Activated T-helper 17 cell treated with anti-CD3 and anti-CD28 coated beads, Interleukin-2, amount 50 U/mL, for 72 hours (primary cell): ENCODE measurements around the gene TLE4. TPM values are rescaled to one million over a fixed set of nuclear protein-coding genes. Genes with fewer than 3 reads are reported as not detected.
"Not testable (repeated sequence)": the region's sequence is repeated elsewhere in the genome, so short reads cannot be mapped to it uniquely, and the experiment has no call there.

Experiments
- ATAC-seq: fragments of 150-1000 bp; cut with Tn5 transposase; replicated peaks from 2 replicates; pipeline ENCODE4 v1.10.0; 2021; ENCODE audit warnings: mild to moderate bottlenecking, moderate library complexity
- H3K27ac Mint-ChIP-seq: one replicate; pipeline ENCODE4 v1.8.0; 2022; ENCODE audit warnings: mixed read lengths
- H3K27me3 Mint-ChIP-seq: one replicate; pipeline ENCODE4 v1.8.0; 2022; ENCODE audit warnings: mixed read lengths
- H3K36me3 Mint-ChIP-seq: one replicate; pipeline ENCODE4 v1.8.0; 2022; ENCODE audit warnings: low read depth, mild to moderate bottlenecking, mixed read lengths
- H3K4me1 Mint-ChIP-seq: one replicate; pipeline ENCODE4 v1.8.0; 2022; ENCODE audit warnings: mixed read lengths
- H3K4me3 Mint-ChIP-seq: one replicate; pipeline ENCODE4 v1.8.0; 2022; ENCODE audit warnings: mild to moderate bottlenecking, mixed read lengths
- H3K9me3 Mint-ChIP-seq: one replicate; pipeline ENCODE4 v1.8.0; 2022; ENCODE audit warnings: mixed read lengths
- total RNA-seq, 2 donors: library from RNA; stranded (reverse); gene quantifications; one replicate each; pipeline ENCODE4 v1.2.3, GENCODE V29; 2022

TLE4 gene
- total RNA-seq, 2 donors from 2014 or later, result 17.4 to 19.3 TPM

DNA sequence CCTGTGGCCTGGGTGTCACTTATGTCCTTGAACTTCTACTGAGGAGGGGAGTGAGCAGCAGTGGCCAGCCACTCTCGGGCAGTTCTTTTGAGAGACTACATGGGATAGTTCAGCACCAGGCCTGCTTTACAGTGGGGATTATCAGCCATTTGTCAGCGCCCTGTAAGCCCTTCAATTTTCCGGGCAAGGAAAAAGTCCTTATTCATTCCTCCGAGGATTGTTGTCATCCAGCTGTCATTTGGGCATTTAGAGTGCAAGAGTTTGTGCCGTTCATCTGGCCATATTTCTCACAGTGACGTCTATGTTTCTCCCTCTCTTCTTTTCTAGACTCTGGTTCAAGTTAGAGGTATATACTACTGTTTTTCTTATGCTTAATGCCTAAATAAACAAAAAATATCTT is 172.8 kb downstream of the TLE4 start:
- no peak overlapping the region for H3K4me3 Mint-ChIP-seq
- no peak for ATAC-seq

DNA sequence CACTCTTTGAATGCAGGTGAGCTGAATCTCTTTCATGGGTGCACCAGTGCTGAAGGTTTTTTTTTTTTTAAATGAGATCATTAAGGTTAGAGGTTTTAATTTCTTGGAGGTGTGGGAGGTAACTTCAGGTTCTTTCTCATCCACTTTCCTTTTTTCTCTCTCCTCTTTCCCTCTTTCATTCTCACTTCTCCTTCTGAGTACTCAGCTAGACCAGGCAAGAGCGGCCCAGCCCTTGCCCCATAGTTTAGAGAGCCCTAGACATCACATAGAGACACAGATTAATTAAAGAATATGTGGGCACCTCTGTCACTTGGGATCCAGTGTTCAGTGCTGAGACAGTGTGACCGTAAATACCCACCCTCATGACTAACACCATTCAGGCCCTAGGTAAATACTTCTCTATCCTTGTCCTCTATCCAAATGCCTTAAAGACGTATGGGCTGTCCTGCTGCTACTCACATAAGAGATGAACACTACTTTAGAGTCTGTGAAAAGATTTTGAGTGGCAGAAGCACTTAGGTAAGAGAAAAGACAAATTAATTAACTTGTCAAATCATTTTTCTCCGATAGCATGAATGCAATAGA is 174.1 kb downstream of the TLE4 start:
- H3K36me3 Mint-ChIP-seq, result no peaks in the 10 kb centered on the region
- H3K27ac Mint-ChIP-seq, result no peak overlapping the region
- H3K9me3 Mint-ChIP-seq, result no peaks in the 10 kb centered on the region
- H3K4me1 Mint-ChIP-seq, result no peaks in the 10 kb centered on the region
- H3K4me3 Mint-ChIP-seq, result no peak overlapping the region
- H3K27me3 Mint-ChIP-seq, result peaks cover 3% of the 10 kb centered on the region
- ATAC-seq, result peak; percentile 24

More for the DNA sequence above, 172.8 kb downstream of the TLE4 start:
- H3K4me1 Mint-ChIP-seq, result no peaks in the 10 kb centered on the region
- peaks cover 3% of the 10 kb centered on the region for H3K27me3 Mint-ChIP-seq
- H3K27ac Mint-ChIP-seq, result no peak overlapping the region
- no peaks in the 10 kb centered on the region for H3K36me3 Mint-ChIP-seq
- no peaks in the 10 kb centered on the region for H3K9me3 Mint-ChIP-seq

DNA sequence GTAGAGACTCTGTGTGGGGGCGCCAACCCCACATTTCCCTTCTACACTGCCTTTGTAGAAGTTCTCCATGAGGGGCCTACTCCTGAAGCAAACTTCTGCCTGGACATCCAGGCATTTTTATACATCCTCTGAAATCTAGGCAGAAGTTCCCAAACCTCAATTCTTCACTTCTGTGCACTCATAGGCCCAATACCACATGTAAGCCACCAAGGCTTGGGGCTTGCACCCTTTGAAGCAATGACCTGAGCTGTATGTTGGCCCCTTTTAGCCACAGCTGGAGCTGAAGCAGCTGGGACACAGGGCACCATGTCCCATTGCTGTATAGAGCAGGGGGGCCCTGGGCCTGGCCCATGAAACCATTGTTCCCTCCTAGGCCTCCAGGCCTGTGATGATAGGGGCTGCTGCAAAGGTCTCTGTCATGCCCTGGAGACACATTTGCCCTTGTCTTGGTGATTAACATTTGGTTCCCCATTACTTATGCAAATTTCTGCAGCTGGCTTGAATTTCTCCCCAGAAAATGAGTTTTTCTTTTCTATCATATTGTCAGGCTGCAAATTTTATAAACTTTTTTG is 180.2 kb downstream of the TLE4 start:
- ATAC-seq, H3K27ac Mint-ChIP-seq, H3K9me3 Mint-ChIP-seq, H3K36me3 Mint-ChIP-seq, H3K4me1 Mint-ChIP-seq, H3K4me3 Mint-ChIP-seq, H3K27me3 Mint-ChIP-seq: not testable (repeated sequence)

DNA sequence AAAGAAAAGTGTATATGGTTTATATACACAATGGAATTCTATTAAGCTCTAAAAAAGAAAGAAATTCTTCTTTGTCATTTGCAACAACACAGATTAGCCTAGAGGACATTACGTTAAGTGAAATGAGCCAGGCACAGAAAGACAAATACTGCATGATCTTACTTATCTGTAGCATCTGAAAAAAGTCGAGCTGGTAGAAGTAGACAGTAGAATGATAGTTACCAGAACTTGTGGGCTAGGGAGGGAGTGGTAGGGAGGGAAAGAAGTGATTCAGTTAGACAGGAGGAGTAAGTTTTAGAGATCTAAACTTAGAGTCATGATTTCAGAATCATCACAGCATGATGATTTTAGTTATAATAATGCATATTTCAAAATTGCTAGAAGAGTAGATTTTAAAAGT is 184.6 kb downstream of the TLE4 start:
- no peak overlapping the region for H3K4me3 Mint-ChIP-seq
- no peaks in the 10 kb centered on the region for H3K36me3 Mint-ChIP-seq
- no peaks in the 10 kb centered on the region for H3K4me1 Mint-ChIP-seq
- no peak for ATAC-seq
- no peaks in the 10 kb centered on the region for H3K27me3 Mint-ChIP-seq
- peaks cover 5% of the 10 kb centered on the region for H3K9me3 Mint-ChIP-seq
- no peak overlapping the region for H3K27ac Mint-ChIP-seq

DNA sequence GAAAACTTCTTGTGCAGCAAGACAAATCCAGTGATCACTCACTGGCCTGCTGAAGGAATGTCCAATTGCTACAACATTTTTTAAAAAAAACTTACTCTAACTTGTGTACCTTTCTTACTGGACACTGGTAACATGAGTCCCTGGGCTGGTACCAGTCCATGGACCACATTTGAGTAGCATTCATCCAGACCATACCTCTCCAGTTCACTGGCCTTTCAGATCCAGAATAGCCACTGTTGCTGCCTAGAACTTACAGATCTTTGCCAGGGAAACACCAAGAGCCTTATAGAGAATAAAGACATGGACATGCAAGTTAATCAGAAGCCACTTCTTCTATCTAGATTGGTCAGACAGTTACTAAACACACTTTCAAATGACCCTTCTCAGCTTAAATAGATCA is 185.3 kb downstream of the TLE4 start:
- Mint-ChIP-seq H3K36me3 (no peaks in the 10 kb centered on the region), H3K27me3 (no peaks in the 10 kb centered on the region), H3K9me3 (peaks cover 5% of the 10 kb centered on the region), H3K4me1 (no peaks in the 10 kb centered on the region), H3K4me3 (no peak overlapping the region), H3K27ac (no peak overlapping the region)
- ATAC-seq, result no peak

DNA sequence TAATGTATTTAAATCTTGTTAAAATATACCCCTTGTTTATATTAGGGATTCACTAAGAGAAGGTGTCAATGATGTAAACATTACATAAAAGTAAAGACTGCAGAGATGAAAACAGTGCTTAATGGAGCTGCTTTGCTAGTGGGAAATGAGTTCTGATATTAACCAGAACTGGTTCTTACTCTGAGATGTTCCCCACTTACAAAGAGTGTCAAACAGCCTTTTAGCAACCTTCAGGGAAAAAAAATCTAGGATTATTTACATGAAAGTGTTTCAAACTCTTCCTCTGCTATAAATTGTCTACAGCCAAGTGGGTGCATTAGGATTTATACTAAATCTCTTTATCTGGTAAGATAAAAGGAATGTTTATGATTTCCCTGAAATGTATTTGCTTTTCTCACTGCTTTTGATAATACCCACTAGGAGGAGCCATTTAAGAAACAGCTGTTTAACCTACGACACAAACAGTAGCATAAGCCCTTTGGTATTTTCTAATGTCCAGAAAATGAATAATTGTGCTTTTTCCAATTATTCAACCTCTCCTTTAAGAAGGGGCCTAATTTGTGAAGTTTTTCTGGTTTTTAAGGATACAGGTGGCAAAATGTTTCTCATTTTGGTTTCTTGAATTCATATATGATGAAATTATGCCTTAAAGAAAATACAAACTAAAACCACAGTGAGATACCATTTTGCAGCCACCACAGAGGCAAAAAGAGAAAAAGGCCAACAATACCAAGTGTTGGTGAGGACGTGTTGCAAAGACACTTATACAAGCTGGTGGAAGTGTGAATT is 186.3 kb downstream of the TLE4 start:
- no peaks in the 10 kb centered on the region for H3K27me3 Mint-ChIP-seq
- no peaks in the 10 kb centered on the region for H3K36me3 Mint-ChIP-seq
- H3K4me1 Mint-ChIP-seq, result no peaks in the 10 kb centered on the region
- H3K4me3 Mint-ChIP-seq, result no peak overlapping the region
- ATAC-seq, result no peak
- no peak overlapping the region for H3K27ac Mint-ChIP-seq
- H3K9me3 Mint-ChIP-seq, result peaks cover 4% of the 10 kb centered on the region

DNA sequence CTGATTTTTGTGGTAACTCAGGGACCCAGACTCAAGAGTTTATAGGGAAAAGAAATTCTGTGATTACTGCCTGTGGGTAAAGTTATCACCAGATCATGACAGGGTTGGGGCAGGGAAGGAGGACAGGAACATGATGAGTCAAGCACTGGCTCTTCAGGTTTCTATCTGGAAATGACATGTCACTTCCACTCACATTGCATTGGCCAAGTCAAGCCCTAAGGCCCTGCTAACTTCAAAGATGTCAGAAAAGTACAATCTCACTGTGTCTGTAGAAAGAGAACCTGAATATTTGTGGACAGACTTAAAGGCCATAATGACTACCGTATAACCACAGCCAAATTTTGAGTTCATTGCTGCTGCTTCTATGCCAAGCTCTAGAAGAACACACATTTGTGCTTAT is 187.7 kb downstream of the TLE4 start:
- no peaks in the 10 kb centered on the region for H3K4me1 Mint-ChIP-seq
- no peaks in the 10 kb centered on the region for H3K36me3 Mint-ChIP-seq
- no peak overlapping the region for H3K27ac Mint-ChIP-seq
- H3K9me3 Mint-ChIP-seq, result no peaks in the 10 kb centered on the region
- H3K27me3 Mint-ChIP-seq, result no peaks in the 10 kb centered on the region
- ATAC-seq, result peak; percentile 89
- H3K4me3 Mint-ChIP-seq, result no peak overlapping the region

DNA sequence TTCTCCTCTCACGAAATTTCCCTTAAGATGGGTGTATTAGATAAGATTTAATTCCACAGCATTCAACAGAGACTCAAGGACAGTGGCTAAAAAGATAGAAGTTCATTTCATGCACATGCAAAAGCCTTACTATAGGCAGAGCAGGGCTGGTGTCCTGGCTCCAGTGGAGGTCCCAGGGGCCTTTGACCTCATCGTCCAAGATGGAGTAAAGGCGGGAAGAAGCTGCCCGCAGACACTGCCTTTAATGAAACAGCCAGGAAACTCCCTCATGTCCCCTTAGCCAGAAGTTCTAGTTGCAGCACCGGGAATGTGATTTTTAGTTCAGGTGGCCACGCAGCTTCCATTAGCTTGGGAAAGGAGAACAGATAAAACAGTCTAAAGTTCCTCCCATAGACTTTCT is 190.3 kb downstream of the TLE4 start:
- ATAC-seq, result no peak
- H3K36me3 Mint-ChIP-seq, result no peaks in the 10 kb centered on the region
- no peaks in the 10 kb centered on the region for H3K9me3 Mint-ChIP-seq
- peaks cover 3% of the 10 kb centered on the region for H3K27me3 Mint-ChIP-seq
- H3K27ac Mint-ChIP-seq, result no peak overlapping the region
- H3K4me3 Mint-ChIP-seq, result no peak overlapping the region
- H3K4me1 Mint-ChIP-seq, result no peaks in the 10 kb centered on the region

DNA sequence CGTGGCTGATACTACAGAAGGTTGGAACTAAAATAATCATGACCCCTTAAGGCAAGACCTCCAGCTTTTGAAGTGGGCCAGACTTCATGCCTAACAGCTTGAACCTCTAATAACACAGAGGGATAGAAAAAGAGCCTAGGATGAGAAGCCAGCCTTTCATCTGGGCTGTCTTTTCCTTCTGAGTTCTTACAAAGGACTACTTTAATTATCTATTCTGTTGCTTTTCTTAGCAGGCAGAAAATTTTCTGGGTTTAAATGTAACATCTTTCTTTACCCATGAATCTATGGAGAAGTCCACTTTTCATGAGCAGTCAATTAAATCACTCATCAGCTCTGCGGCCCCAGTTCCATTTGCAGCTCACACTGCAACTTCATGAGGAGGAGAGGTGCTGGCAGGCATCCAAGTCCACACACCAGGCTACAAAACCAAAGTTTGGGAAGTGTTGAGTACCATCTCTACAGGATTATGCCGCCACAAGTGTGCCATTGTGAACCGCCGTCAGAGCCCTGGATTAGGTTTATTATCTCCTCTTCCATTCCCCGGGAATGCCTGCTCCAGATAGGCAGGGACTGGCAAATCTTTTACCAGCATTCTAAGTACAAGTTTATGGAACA is 192.0 kb downstream of the TLE4 start:
- no peak overlapping the region for H3K27ac Mint-ChIP-seq
- H3K4me1 Mint-ChIP-seq, result no peaks in the 10 kb centered on the region
- peaks cover 7% of the 10 kb centered on the region for H3K27me3 Mint-ChIP-seq
- no peaks in the 10 kb centered on the region for H3K36me3 Mint-ChIP-seq
- H3K9me3 Mint-ChIP-seq, result no peaks in the 10 kb centered on the region
- H3K4me3 Mint-ChIP-seq, result no peak overlapping the region
- ATAC-seq, result no peak

DNA sequence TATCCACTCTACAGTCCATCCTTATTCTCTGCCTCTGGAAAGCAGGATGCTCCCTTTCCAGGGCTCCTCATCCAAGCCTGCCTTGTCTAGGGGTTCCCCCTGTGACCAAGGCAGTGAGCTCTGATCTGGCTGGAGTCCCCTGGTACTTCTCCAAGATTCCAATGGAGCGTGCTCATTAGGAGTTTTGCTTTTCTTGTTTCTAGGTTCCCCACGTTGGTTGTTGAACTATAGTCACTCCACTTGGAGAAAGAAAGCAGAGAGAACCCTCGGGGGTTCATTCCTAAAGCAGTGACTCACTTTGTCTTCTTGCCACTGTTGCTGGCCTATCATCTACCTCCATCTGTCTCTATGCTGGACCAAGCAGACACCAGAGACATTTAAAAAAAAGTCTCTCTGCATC is 192.6 kb downstream of the TLE4 start:
- no peaks in the 10 kb centered on the region for H3K4me1 Mint-ChIP-seq
- no peak overlapping the region for H3K4me3 Mint-ChIP-seq
- no peaks in the 10 kb centered on the region for H3K36me3 Mint-ChIP-seq
- ATAC-seq, result no peak
- H3K27me3 Mint-ChIP-seq, result peaks cover 7% of the 10 kb centered on the region
- no peak overlapping the region for H3K27ac Mint-ChIP-seq
- H3K9me3 Mint-ChIP-seq, result no peaks in the 10 kb centered on the region

DNA sequence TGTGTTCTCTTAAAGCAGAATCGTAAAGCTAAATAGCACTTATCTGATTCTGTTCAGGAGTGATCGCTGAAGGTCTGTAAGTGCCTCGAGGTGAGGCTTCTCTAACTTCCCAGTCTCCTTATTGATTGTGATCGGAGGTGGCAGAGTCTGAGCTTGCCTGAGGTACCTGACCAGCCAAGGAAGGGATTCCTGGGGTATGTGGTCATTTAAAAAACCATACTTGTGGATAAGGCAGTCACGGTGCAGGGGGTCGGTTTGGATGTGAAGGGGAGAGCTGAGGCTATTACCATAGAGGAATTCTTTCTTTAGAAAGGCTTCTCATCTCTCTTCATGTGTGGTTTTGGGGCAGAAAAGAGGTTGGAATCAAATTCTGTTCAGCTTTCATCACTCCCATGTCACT is 193.7 kb downstream of the TLE4 start:
- no peak overlapping the region for H3K27ac Mint-ChIP-seq
- H3K36me3 Mint-ChIP-seq, result no peaks in the 10 kb centered on the region
- no peaks in the 10 kb centered on the region for H3K9me3 Mint-ChIP-seq
- H3K4me1 Mint-ChIP-seq, result no peaks in the 10 kb centered on the region
- no peak overlapping the region for H3K4me3 Mint-ChIP-seq
- H3K27me3 Mint-ChIP-seq, result peaks cover 7% of the 10 kb centered on the region
- no peak for ATAC-seq

DNA sequence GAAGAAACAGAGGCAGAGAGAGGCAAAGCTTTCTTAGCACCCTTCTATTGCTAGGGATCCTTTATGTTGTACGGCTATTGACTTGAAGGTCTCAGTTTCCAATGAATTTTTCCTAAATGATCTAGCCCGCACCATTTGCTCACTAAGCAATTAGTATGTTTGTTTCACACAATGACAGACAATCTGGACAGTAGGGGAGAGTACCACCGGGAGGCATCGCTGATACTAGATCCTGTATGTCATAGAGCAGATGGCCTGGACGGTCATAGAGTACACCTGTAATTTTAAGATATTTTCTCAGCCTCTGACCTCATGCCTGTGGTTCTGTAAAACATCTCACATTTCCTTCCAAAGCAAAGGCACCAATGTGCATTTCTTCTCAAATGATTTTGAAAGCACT is 194.3 kb downstream of the TLE4 start:
- no peak overlapping the region for H3K27ac Mint-ChIP-seq
- no peak overlapping the region for H3K4me3 Mint-ChIP-seq
- H3K9me3 Mint-ChIP-seq, result no peaks in the 10 kb centered on the region
- H3K4me1 Mint-ChIP-seq, result no peaks in the 10 kb centered on the region
- ATAC-seq, result no peak
- peaks cover 7% of the 10 kb centered on the region for H3K27me3 Mint-ChIP-seq
- H3K36me3 Mint-ChIP-seq, result no peaks in the 10 kb centered on the region

DNA sequence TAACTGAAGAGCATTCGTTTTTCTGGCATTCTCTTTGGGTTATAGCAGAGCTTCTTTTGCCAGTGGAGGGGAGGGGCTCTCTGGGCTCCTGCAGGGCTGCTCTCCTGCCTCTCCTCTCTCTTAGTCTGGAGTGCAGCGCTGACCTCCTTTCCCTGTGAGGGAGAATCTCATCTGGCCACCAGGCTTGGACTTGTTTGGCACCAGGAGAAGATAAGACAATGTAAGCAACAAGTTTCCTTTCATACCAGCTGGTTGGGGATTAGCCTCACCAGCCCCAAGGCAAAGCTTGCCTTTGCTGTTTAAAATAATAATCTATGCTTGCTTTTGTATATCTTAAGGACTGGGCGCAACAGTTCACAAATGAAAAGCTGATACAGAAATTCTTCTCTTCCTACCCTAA is 196.4 kb downstream of the TLE4 start:
- peaks cover 15% of the 10 kb centered on the region for H3K27me3 Mint-ChIP-seq
- no peak overlapping the region for H3K27ac Mint-ChIP-seq
- no peaks in the 10 kb centered on the region for H3K4me1 Mint-ChIP-seq
- ATAC-seq, result no peak
- H3K9me3 Mint-ChIP-seq, result no peaks in the 10 kb centered on the region
- H3K36me3 Mint-ChIP-seq, result no peaks in the 10 kb centered on the region
- no peak overlapping the region for H3K4me3 Mint-ChIP-seq

DNA sequence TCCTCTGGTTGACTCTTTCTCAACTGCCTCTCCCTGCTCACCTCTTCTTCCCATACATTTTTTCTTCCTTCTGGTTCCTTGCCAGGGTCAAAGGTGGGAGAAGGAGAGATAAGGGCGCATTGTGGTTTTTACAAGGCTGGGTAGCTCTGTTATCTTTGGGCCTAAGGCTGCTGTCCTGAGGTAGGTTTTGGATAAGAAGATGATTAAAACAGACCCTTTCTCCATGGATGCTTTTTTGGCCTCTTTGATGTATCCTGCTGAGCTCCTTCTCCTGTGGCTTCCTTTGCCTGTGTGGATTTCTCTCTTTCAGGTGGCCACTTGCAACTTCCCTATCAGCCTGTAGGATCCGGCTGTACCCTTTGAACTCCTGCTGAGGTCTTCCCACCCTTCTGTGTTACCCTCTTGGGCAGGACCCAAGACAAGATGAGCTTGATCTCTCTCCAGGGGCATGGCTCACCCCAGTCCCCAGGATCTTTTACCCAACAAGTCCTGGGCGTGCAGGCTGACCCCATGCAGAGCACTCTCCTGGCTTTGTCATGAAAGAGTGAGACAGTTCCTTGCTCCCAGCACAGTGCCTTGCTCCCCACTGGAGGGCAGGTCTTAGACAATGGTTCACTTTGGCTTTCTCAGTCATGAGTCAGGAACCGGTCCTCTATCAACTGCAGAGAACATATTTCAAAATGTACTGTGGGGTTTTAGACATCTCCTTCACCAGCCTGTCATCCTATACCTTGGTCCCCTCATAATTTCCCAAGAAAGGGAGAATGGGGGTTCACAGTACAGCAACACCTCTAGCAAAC is 197.9 kb downstream of the TLE4 start:
- Mint-ChIP-seq H3K27ac (no peak overlapping the region), H3K36me3 (no peaks in the 10 kb centered on the region), H3K4me1 (no peaks in the 10 kb centered on the region), H3K27me3 (peaks cover 15% of the 10 kb centered on the region), H3K9me3 (no peaks in the 10 kb centered on the region), H3K4me3 (no peak overlapping the region)
- no peak for ATAC-seq
